H1 (cell line): ENCODE data around the gene DUOX1.

Experiments
- CREB1 ChIP-seq: IDR thresholded peaks from 2 replicates; pipeline ENCODE4 v1.6.1; 2012; ENCODE audit warnings: inconsistent platforms
- CTCF ChIP-seq, 3 experiments: IDR thresholded peaks; 1 replicate in 2 of 3; 2 replicates in 1 of 3; pipeline versions ENCODE4 v1.5.1 to v1.6.1; 2011; ENCODE audit warnings: low read length in 3 of 3, mild to moderate bottlenecking in 3 of 3, inconsistent platforms in 2 of 3, low read depth in 1 of 3, moderate library complexity in 1 of 3; ENCODE audit not compliant: insufficient read depth in 1 of 3; ENCODE audit errors: control extremely low read depth in 1 of 3
- EP300 ChIP-seq, 2 experiments: IDR thresholded peaks; 1 replicate in 1 of 2; 2 replicates in 1 of 2; pipeline ENCODE4 v1.6.1; 2011 to 2012; ENCODE audit warnings: low read depth in 2 of 2, low read length in 2 of 2, mild to moderate bottlenecking in 2 of 2, borderline replicate concordance in 1 of 2, inconsistent platforms in 1 of 2, moderate library complexity in 1 of 2
- POLR2A ChIP-seq, 2 experiments: IDR thresholded peaks; 1 replicate in 1 of 2; 2 replicates in 1 of 2; pipeline ENCODE4 v1.6.1; 2011; ENCODE audit warnings: low read depth in 2 of 2, low read length in 2 of 2, mild to moderate bottlenecking in 2 of 2; ENCODE audit errors: control extremely low read depth in 1 of 2
- POLR2AphosphoS5 ChIP-seq: IDR thresholded peaks from 2 replicates; pipeline ENCODE4 v1.6.1; 2011; ENCODE audit warnings: low read depth, low read length
- RXRA ChIP-seq: IDR thresholded peaks from 2 replicates; pipeline ENCODE4 v1.6.1; 2011; ENCODE audit warnings: low read depth, mild to moderate bottlenecking, low read length, moderate library complexity; ENCODE audit not compliant: insufficient read depth

- TF ChIP-seq RXRA (no peak), CTCF (IDR thresholded peaks at IDR 0.05; ENCODE audit: control extremely low read depth in 1 of 3, insufficient read depth in 1 of 3, low read depth in 1 of 3, low read length in 3 of 3) (no peak), POLR2A (IDR thresholded peaks at IDR 0.05; ENCODE audit: control extremely low read depth in 1 of 2, low read depth in 2 of 2, low read length in 2 of 2) (no peak), CREB1 (no peak), EP300 (IDR thresholded peaks at IDR 0.05; ENCODE audit: borderline replicate concordance in 1 of 2, low read depth in 2 of 2, low read length in 2 of 2) (no peak), POLR2AphosphoS5 (no peak)
These were observed 36.8 kb upstream of the DUOX1 start for GRCh38 chr15:45093013-45093412.
